ENCODE measurements around the gene HOXA1.

Gene HOXA1

GRCh38 chr7:27116031-27116961 is 20.5 kb upstream of the HOXA1 start:
- DNase-seq, result no peak

- no peak for DNase-seq
These were observed 19.6 kb upstream of the HOXA1 start for GRCh38 chr7:27115221-27116026.

DNA sequence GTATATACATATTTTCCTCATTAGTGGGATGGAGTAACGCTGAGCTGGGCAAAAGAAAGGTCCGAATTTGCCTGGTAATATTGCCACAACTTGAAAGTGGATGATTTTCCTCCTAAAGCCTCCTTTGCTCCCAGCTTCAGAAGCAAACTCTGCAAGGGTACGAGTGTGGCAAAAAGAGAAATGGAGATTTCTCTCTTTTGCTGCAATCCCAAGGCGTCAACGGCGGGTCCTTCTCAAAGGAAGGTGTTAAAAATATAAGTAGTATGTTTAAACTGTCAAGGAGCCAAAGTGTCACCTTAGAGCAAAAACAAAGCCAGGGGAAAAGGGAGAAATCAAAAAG is 19.1 kb upstream of the HOXA1 start:
- no peak for DNase-seq

DNA sequence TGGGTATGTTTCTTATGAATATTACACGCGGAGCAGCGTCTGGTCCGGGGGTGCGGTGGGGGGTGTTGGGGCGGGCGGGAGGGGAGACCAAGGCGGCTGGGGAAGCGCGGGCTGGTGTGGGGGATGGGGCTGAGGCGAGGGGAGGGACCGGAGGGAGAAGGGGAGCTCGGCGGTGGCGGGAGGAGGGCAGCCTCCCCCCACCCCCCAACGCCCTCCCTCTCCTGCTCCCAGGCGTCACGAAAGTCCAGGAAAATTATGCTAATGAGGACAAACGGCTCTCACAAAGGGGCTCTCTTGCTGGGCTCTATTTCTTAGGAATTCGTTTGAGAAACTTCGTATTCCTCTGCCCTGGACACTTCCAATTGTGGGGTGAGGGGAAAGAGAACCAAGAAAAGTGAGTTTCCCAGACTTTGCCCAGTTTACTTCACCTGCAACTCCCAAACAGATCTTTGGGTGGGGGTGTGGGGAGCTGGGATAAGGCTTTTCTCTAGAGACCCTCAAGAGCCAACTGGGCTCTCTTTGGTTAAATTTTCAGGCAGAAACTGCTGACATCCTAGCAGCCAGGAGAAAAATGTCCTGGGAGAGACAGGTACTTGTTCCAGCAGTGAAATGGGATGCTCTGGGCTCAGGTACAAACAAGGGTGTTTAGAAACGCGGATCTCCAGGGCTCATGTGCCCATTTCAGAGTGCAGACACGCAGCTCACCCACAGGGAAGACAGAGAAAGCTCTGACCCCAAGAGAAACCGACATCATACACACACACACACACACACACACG is 18.4 kb upstream of the HOXA1 start:
- peak; percentile 46 for DNase-seq

GRCh38 chr7:27112955-27113949 is 17.5 kb upstream of the HOXA1 start:
- peak; percentile 83 for DNase-seq

DNA sequence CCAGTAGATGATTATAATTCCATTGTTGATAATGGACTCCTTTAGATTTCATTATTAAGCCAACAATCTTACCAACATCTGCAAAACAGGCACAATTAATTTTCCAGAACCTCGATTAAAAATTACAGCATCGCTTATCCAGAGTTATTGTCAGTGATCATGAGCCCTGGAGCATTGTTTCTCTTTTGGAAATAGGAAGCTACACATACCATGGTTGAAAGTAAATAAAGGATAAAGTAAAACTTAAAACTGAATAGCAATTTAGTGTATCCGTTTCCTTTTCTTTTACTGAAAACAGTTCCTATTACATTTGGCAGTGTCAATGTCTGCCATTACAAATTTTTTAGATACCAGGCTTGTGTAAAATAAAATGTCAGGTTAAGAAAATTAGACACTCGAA is 16.6 kb upstream of the HOXA1 start:
- no peak for DNase-seq

- DNase-seq, result no peak
These were observed 16.0 kb upstream of the HOXA1 start for GRCh38 chr7:27111751-27112277.

DNA sequence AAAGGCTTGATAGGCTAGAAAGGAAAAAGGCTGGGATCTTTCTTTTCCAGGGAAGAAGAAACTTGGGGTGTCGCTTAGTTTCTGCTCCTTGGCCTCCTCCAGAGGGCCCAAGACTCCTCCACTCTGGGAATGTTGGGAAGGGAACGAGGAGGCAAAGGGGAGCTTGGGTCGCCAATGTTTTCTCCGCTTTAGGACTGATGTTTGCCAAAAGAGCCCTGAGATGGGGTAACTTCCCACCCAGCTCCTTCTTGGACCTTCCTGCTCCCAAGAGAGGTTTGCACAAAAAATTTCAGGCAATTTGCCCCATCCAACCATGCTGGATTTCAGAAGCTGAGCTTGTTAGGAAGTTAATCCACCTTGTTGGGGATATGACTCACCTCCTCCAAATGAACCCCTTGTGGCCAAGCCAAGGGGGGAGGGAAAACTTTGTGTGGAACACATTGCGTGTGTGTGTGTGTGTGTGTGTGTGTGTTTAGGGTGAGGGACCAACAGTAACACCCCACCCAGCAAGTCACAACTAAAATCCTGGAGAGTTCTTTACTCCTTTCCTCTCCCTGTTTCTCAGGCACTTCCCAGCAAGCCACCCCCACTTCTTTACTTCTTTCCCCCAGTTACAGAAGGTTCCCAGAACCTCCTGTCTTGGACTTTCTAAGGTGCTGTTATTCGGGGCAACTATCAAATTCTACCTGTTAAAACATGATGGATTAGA is 15.4 kb upstream of the HOXA1 start:
- peak; percentile 80 for DNase-seq

DNA sequence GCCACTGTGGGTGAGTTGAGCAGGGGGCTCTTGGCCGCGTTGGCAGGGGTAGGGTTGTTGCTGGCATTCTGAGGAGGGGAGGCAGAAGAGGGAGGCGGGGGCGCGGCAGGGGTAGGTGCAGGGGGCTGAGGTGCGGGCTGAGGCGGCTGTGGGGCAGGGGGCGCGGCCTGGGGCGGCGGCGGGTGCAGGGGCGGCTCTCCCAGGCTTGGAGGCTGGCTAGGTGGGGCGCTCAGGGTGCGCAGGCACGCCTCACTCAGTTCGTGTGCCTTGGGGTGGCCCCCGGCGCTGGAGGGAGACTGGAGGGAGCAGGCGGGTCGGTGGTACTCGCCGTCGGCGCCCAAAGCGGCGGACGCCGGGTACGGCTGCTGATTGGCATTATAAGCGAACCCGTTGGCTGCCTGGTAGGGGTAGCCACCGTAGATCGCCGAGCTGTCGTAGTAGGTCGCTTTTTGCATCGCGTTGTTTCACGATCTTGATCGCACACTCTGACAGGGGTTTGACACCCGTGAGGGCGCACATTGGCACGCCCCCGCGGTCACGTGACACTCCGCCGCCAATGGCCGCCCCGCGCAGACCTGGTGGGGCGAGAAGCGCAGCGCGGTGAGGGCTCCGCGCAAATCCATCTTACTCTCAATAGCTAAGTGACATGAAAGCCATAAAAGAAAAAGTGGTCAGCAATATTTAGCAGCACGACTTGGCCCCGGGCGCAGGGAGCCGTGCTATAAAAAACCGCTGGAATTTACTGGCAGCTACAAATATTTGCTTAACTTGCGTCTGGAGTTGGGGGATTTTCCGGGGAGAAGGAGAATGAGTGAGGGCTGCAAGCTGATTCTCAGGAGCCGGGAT is 14.6 kb upstream of the HOXA1 start:
- peak; percentile 80 for DNase-seq

DNA sequence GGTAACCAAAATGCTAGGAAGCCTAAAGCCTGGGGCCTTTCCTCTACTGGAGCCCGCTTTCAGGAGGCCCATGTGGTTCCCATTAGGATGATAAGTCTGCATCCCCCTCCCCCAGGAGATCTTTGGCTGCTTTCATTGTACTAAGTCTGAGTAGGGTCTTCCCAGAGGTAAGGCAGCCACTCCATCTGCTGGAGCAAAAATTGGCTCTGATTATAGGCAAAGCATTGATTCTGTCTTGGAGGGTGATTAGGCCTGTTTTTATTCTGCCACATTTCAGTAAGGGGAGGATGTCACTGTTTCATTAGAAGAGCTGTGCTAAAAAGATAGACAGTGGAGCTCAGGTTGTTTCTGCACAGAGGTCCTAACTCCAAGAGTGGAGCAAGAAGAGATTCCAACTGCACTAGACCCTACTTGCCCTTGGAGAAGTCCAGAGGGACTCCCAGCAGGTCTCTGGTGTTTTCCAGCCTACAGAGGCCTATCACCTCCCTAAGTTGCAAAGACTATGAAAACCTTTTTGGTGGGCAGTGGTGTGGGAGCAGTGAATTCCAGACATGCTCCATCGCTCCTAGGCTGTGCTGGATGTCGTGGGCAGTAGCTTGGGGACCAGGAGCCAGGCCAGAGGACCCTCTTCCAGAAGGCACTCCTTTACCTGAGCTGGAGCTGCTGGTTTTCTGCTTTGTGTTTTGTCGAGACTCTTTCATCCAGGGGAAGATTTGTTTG is 13.8 kb upstream of the HOXA1 start:
- no peak for DNase-seq

DNA sequence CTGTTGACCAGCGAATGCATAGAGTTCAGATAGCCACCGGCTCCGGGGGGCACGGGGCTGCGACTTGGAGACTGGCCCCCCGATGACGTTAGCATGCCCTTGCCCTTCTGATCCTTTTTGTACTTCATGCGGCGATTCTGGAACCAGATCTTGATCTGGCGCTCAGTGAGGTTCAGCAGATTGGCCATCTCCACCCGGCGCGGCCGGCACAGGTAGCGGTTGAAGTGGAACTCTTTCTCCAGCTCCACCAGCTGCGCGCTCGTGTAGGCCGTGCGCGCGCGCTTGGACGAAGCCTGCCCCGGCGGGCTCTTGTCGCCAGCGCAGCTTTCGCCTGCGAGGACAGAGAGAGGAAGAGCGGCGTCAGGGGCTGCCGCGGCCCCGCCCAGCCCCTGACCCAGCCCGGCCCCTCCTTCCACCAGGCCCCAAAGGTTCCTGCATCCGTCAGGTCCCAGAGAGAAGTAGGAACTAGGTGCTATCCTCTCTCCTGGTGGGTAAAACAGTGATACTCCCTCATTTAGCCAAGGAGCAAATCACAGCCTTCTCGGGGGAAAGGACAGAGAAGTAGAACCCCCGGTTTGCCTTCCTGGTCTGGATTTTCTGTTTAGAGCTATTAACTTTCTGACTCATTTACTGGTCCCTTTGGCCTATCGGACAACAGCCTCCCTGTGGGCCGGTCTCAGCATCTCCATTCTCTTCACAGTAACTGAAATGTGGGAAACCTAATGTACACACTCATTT is 12.8 kb upstream of the HOXA1 start:
- DNase-seq, result no peak

- DNase-seq, result no peak
These were observed 11.9 kb upstream of the HOXA1 start for GRCh38 chr7:27107391-27108381.

DNA sequence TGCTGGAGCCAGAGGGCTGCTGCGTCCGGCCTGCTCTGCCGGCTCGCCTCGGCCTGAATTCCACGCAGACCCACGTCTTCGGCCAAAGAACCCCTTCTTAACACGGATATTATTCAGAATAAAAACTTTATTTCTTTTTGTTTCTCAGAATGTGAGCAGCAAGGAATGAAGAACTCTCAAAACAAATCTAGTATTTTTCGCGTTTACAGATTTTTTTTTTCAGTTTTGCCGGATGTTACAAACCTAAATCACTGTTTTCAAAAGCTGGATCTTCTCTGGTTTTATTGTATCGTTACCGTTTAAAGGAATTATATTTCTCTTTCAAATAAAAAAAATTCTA is 11.1 kb upstream of the HOXA1 start:
- no peak for DNase-seq

DNA sequence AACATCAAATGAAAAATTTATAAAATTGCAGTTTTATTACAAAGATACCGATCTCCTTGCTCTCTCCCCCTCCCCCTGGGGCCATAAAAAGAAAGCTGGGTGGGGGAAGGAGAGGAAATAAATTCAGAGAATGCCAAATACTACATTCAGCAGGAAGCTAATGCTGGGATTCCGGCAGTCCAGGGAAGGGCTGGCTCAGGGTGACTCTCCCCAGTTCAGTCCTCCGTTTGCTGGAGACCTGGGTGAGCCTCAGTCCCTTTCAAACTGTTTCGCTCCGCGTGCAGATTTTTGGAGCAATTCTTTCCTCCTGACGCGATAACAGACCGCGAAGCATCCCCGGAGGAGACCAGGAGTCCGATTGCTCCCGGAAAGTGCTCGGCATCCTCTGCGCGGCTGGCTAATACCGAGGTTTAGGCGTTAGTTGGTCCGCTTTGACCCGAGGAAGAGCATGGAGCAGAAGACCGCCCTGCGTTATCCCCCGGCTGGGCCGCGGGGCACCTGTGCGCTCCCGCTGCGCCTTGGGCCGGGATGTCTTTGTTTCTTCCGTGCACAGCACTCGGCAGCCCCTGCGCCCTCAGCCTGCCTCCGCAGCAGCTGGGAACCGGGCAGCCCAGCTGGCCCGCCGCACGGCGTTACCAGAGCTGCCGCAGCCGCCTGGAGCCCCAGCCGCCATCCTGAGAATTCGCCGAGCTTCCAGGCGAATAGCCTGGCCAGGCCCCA is 10.5 kb upstream of the HOXA1 start:
- DNase-seq, result no peak

DNA sequence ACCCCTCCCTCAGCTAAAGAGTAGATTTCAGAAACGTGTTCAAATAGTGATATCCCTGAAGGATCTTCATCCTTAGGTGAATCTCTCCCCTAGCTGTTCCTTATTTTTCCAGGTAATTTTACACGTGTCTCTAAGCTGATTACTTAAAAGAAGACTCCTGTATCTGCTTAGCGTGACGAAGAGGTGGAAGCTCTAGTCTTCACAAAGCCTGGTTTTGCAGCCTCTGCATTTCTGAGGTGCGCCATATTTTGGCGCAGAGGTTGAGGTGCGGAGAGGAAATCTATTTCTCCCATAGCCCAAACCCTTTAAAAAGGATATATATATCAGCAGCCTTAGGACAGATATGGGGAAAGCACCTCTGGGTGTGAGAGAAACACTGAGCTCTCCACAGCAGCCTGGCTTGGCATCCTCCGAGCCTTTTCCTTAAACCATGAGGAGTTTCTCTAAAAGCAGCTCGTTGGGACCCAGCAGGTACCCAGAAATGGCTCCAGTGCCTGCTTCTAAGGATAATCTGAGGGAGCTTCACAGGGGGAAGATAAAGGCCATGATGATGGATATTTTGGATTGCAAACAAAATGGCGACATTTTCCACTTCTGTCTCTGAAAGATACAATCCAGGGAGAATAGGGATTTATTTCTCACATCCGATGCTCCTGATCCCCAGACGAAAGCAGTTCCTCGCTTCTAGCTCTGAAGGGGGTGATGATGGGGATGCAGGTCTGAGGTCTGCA is 9.7 kb upstream of the HOXA1 start:
- DNase-seq, result no peak
